Left renal cortex interstitium (tissue), 4 donors: ENCODE results near the gene IGSF11. TPM values are rescaled to one million over a fixed set of nuclear protein-coding genes. Genes with fewer than 3 reads are reported as not detected.

Experiments used
- DNase-seq, 4 donors: peaks; one replicate each; pipeline ENCODE4 v3.0.0-alpha.2; 2013; ENCODE audit warnings: low read depth in 4 of 4, low spot score in 2 of 4, missing footprints in 1 of 4
- polyA plus RNA-seq, 4 donors: library from polyadenylated mRNA; unstranded; fragments of 120-200 nt; gene quantifications; one replicate each; pipeline ENCODE4 v1.2.1, GENCODE V29; 2013; ENCODE audit not compliant: insufficient read length in 4 of 4

Gene IGSF11
- polyA plus RNA-seq, 4 donors: 3.9 to 6.0 (median 5.2) TPM

DNA sequence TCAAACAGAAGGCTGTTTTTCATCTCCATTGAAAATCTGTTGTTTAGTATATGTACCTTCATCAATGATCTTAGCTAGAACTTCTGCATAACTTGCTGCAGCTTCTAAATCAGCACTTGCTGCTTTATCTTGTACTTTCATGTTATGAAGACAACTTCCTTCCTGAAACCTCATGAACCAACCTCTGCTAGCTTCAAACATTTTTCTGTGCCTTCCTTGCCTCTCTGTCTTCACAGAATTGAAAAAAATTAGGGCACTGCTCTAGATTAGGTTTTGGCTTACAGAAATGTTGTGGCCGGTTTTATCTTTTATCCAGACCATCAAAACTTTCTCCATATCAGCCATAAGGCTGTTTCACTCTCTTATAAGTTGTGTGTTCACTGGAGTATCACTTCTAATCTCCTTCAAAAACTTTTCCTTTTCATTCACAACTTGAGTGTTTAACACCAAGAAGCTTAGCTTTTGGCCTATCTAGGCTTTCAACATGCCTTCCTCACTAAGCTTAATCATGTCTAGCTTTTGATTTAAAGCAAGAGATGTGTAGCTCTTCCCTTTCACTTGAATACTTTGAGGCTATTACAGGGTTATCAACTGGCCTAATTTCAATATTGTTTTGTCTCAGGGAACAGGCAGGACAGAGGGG, 78.6 kb downstream of the IGSF11 start:
- no peak for DNase-seq

DNA sequence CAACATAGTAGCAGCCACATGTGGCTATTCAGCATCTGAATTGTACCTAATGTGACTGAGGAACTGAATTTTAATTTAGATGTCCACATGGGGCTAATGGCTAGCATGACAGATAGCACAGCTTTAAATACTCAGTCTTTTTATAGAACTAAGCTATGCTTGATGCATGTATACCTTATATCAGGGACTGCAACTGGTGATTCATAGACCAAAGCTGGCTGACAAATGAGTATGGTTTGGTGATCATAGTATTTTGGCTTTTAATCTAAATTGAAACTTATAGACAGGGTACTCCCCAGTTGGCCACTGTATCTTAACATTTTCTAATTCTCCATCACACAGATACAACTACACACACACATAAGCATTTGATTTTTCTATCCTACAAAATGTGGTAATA, 83.6 kb downstream of the IGSF11 start:
- no peak for DNase-seq

DNA sequence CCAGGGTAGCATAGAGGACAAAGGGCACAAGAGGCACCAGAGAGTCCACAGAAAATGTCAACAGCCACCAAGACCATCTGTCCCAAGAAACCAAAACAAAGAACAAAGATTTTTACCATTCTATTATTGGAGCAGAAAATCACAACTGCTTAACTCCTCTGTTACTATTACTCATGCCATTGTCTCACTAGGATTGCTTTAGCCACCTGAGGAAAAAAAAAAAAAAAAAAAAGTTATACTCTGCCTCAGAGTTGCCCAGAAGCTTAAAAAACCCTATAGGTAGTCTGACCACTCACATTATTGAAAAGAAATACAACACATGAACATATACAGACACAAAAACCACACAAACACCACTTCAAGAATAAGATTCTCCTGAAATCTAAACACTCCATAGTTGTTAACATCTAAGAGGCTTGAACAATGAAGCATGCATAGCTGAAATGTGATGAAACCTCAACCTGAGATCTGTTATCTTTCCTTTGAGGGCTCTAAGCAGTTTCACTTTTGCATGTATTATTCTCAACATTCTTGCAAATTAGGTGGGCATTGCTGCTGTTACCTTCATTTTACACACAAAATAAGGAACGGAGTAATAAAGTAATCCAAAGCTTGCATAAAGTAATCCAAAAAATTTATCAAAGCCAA, 85.4 kb downstream of the IGSF11 start:
- no peak for DNase-seq

DNA sequence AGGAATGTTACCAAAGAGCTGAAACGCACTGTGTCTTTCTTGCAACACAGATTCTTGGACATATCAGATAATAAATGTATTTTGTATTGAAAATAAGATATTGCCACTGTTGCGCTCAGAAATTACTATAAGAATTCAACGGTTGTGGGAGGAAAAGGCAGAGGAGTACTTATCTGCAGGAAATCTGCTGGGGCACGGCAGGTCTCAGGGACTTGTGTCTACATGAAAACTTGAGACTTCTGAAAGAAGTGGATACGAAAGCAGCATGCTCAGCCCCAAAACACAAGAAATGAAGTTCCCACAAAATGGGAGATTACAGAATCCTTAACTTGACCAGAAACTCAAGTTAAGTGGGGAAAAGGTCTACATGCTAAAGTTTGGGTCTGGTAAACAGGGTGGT, 86.5 kb downstream of the IGSF11 start:
- DNase-seq: no peak

DNA sequence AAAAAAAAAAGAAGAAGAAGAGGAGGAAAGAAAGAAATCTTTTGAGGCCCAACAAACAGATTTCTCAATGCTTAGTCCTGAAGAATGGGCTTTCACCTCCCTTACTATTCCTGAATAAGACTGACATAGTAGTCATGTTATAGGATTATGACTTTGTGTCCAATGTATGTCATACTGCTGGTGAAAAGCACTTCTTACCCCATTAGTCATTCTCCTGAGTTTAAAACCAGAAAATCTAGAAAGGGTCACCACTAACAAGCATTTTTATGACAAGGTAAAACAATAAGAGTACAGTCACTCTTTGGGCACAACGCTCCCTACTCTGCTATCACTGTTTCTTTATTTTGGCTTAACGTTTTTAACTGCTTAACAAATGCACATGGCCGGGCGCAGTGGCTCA, 88.2 kb downstream of the IGSF11 start:
- DNase-seq: no peak

DNA sequence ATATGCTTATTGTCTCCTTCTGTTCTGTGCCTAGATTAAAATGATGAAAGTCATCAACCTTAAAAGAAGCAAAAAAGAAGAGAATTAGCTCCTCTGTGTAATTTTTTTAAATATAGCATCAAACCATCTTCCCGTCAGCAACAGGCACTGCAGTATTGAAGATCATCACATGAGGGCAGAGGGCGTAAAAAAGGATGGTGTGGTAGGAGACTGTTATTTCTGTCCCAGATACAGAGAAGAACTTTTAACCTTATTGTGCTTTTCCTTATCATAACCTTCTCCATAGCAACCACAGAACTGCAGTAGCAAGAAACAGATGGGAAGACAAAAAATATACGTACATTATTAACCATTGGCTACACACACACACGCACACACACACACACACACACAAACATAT, 88.8 kb downstream of the IGSF11 start:
- no peak for DNase-seq

DNA sequence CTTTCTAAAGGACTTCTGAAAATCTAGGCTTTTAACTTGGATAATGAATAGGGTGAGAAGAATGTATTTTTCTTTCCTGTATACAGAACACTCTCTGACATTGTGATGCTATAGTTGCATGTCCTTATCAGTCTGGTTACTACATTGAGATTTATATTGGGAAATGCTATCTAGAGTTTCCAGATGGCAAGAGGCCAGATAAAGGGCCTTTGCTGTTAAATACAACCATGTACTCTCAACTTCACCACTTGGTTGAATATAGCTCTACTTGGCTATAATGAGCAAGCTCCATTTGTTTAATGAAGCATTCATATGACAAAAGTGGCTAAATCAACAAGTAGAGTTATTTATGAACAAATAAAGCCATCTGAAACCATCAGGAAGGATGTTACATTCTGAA, 91.0 kb downstream of the IGSF11 start:
- no peak for DNase-seq

DNA sequence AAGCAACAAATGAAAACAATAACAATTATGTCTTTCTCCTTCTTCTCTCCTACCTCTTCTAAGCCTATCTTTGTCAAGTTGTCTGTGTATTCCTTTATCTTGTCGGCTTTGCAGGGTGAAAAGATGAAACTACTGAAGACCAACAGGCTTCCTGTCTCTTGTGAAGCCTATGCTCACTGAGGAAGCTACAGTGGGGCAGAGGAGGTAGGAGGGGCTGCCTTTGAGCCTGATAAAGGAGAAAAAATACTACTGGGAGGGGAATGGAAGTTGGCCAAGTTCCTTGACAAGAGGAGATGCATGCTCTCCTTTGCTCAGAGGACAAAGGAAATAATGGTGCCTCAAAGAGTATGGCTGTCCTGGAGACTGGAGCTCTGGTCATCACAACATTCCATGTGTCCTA, 92.0 kb downstream of the IGSF11 start:
- DNase-seq: no peak

DNA sequence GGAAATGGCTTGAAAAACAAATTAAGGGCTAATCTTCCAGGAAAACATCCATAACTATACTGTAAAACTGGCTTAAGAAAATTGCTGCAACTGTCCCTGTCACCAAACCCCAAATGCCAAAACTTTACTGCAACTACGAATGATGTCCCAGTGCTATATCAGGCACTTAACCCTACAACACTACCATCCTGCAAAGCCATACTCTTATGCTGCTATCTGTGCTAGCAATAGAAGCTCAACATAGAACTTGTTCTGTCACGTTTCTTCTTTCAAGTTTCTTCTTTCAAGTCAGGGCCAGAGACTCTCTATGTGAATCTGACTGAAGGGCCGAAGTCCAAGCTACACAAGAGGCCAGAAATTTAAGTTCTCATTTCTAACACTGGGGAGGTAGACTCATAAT, 92.5 kb downstream of the IGSF11 start:
- no peak for DNase-seq

DNA sequence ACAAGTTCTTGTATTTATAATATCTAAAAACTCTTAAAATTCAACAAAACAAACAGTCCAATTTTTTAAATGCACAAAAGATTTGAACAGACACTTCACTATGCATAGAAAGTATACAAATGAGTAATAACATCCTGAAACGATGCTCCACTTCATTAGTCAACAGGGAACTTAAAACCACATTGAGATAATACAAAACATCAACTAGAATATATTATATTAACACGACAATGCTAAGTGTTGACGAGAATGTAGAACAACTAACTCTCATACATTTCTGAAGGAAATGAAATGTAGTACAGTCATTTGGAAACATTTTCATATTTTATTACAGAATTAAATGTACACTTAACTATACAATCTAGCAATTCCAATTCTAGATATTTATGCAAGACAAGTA, 93.4 kb downstream of the IGSF11 start:
- no peak for DNase-seq

DNA sequence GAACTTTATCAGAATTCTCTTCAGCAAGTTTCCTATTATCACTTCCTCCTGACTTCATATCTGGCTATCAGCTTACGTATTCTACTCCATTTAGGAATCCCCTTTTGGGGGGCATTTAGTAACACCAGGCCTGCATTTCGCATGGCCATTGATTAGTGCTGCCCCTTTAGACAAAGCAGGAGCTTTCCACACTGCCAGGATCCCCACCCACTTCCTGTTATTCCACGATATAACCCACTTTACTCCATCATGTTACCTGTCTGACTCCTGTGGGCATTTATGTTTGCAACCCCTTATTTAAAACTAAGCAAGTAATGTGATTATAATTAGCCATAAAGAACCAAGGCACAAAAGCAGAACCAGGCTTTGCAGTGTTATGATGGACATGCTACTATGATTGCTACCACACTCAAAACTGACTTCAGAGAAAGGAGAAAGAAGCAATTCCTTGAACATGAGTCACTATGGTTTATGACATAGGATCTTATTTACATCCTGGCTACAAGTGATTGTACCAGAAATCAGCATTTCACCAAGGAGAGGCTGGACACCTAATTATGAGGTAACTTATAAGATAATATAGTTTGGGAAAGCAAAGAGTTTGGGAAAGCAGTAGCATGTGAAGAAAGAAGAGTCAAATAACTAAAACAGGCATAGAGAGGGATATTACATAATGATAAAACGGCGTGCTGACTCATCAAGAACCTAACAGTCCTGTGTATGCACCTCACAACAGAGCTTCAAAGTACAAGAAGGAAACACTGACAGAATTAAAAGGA, 96.3 kb downstream of the IGSF11 start:
- no peak for DNase-seq

DNA sequence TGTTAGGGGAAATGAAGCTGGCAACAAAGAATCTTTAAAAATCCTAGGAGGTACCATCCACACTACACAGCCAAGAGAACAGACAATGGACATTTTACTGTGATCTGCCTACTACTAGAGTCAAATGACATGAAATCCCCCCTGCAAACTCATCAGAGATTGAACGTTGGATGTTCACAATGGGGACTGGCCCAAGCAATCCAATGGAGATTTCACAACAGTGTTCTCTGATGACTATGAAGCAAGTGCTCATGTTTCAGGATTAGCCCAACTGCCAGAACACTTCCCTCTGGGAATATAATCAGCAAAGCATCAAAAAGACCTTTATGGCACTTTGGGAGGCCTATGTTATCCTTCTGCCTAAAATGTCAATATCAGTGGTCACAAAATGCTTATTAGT, 97.8 kb downstream of the IGSF11 start:
- DNase-seq: no peak

DNA sequence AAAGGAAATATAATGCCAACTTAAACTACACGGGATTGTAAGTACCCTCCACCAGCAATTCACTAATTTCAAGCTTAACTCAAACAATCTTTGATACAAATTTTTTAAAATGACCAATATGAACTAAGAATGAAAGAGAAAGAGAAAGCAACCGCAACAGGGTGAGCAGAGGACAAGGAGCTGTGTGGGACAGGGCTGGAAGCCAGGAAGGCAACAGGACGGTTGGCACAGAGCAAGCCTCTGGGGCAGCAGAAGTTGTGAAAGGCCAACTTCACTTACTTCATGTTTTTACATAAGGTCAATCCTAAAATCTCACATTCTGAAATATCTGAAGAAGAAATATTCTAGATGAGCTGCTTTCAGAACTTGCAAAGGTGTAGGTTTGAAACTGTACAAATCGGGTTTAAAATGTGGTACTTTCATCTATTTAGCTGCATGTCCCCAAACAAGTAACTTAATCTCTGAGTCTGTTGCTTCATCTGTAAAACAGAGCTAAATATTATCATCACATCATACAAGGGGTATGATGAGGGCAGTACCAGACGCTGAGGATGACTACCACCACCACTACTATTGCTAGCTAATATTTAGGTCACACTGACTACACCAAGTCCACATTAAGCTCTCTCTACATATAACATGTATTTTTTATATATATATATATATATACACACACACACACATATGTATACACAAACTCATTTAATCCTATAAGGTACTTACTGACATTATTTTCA, 101.7 kb downstream of the IGSF11 start:
- no peak for DNase-seq

DNA sequence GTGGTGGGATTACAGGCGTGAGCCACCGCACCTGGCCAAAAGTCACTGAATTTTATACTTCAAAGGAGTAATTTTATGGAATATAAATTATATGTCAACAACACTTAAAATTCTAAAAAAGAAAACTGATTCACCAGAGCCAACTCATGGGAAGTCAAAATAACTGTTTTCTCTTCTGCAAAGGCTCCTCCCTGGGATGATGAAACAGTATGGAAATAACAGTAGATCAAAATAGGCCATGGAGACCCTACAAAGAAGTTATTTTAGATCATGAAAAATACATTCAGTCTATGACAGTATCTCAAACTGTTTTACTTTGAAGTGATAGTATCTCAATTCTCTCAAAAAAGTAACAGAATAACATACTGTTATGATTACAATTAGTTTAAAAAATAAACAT, 102.7 kb downstream of the IGSF11 start:
- DNase-seq: no peak

DNA sequence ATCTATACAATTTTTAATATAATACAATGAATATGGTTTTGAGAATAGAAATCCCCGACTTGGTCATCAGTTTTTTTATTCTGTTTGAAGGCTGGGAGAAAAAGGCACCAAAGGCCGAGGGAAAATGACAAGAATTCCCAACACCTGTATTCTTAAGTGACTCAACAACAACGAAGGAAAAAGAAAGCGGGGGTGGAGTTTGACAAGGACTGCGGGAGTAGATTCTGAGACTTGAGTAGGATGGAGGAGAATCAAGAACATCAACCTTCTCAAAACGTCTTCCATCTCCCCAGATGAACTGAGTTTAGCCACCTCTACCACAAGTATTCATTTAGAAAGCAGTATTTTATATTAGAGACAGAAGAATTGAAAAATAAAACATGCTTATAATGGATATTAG, 107.2 kb downstream of the IGSF11 start:
- DNase-seq: no peak

DNA sequence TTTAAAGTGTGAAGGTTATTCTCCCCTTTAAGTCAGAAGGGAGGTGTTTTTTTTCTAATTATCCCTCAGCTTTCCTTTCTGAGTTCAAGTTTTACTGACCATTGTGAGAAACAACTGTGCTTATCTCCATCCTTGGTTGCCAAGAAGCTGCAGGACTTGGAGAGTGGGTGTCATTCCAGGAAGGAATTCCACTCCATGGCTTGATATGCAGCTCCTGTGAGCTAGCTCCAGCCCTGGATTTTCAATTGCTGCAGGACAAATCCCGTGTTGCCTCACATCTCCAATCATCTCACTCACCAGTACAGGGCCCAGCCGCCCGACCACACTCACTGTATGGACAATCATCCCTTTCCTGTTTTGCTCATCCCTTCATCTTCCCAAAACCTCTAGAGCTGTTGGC, 122.5 kb downstream of the IGSF11 start:
- no peak for DNase-seq

DNA sequence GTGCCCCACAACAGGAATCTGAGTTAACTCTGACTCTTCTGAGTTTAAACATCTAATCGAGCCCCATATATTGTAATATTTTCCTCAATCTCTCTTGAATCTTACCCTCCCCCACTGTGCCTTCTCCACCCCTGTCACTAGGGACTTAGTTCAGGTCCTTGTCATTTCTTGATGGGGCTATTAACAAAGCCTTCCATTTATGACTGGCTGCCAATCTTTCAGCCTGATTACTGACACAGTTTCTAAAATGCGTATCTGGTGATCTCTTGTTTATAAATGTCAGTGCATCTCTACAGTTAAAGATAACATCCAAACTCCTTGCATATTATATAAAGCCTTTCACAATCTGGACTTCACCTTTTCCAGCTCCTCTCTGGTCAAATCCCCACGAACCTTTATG, 124.3 kb downstream of the IGSF11 start:
- DNase-seq: no peak

DNA sequence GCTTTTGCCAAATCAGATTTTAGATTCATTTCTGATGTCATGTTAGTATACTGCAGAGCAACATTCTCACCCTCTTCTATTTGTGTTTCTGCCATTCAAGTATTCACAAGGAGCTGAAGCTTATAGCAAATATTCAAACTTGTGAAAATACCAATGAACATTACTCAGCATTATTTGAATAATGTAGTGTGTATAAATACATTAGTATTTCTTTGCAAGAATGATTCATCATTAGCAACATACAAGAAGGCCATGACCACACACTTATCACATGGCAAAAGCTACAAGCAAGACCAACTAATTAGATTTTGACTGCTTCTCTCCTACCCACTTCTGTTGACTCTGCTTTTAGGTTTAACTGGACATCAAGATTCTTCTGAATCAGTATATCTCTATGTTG, 124.9 kb downstream of the IGSF11 start:
- no peak for DNase-seq

DNA sequence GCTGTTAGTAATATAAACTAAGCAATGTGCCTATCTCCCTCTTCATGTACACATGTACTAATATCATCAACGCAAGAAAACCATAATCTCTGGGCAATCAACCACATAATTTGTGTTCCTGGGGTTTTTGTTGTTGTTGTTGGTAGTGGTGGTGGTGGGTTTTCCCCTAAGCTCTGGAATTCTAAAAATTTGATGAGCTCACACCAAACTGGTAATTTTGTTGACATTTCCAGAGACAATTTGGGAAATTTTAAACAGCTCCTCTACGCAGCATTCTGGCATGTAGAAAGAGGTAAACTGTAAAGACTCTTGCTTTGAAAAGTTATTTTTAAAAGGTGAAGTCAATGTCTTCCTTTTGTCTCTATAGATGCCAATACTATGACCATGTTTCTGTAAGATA, 126.7 kb downstream of the IGSF11 start:
- DNase-seq: no peak

DNA sequence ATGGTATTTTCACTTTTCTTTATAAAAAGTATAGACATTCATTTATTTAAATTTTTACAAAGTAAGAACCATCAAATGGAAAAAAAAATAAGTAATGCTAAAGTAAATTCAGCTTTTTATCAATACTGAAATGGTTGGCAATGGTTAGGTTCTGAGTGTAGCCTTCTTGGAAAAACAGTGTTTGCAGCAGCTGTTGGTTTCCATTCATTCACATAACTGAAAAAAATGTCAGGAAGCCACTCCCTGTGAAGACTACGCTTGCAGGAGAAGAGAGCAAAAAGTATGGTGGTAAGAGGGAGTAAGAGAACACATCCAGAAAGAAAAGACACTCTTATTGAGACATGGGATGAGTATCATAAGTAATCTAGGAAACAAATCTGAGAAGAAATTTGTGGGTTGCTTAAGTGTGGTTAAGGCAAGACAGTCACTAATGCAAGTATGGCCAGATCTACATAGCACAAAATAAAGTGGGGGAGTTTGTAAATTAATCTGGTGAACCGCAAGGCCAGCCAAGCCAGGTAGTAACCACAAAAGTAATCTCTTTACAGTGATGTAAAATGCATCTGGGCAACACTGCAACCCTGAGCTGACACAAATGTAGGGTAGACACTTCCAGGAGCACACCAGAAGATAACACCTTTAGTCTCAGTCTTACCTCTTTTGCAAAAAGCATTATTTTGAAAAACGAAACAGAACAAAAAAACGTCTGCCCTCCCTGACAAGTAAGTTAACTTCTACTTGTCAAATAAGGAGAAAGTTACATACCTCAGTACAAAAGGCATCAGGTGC, 133.7 kb downstream of the IGSF11 start:
- no peak for DNase-seq

DNA sequence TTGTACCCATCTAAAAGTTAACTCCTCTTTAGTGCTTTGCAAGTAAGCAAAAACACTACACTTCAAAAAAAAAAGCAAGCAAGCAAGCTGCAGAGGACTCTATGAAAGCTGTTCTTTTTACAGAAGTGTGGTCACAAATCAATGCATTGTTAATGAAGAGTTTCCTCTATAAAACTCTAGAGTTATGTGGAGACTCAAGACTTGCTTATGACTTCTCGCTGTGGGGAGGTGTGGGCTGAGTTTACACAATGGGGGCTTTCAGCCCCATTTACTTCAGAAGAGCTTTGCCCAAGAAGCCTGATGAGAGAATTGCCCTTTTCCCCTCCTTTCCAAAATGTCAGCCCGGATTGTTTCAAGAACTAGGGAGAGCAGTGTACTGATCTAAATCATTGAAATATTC, 144.4 kb downstream of the IGSF11 start:
- no peak for DNase-seq
